ENCODE data around the gene NFYA.

DNA sequence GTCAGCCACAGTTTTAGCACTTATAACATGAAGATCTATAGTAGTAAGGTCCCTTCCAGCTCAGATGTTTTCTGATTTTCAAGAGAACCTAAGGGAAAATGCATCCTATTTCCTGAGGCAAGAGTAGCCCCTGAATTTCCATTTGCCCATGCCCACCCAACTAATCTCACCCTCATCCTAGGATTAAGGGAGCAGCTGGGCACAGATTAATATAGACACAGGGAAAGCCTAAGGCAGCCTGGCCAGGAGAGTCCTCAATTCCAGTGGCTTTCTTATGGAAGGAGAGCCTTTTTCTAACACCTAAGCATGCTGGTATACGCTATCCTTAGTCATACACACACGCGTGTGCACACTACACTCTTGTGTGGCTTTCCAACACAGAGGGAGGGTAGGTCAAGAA is 18.3 kb upstream of the NFYA start:
- TF ChIP-seq, protein P1, sequence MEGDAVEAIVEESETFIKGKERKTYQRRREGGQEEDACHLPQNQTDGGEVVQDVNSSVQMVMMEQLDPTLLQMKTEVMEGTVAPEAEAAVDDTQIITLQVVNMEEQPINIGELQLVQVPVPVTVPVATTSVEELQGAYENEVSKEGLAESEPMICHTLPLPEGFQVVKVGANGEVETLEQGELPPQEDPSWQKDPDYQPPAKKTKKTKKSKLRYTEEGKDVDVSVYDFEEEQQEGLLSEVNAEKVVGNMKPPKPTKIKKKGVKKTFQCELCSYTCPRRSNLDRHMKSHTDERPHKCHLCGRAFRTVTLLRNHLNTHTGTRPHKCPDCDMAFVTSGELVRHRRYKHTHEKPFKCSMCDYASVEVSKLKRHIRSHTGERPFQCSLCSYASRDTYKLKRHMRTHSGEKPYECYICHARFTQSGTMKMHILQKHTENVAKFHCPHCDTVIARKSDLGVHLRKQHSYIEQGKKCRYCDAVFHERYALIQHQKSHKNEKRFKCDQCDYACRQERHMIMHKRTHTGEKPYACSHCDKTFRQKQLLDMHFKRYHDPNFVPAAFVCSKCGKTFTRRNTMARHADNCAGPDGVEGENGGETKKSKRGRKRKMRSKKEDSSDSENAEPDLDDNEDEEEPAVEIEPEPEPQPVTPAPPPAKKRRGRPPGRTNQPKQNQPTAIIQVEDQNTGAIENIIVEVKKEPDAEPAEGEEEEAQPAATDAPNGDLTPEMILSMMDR (conservative IDR thresholded peaks at IDR 0.05; ENCODE audit: low read length): no peak
- no peak for TF ChIP-seq EZH2phosphoT487 (IDR thresholded peaks at IDR 0.05; ENCODE audit: borderline replicate concordance, low read depth, low read length)

Data from OCI-LY7 (cell line).